ENCODE data around the gene POFUT1.
A peak's percentile ranks its signal among the peaks of the same experiment; 100 is the strongest.

Gene POFUT1

DNA sequence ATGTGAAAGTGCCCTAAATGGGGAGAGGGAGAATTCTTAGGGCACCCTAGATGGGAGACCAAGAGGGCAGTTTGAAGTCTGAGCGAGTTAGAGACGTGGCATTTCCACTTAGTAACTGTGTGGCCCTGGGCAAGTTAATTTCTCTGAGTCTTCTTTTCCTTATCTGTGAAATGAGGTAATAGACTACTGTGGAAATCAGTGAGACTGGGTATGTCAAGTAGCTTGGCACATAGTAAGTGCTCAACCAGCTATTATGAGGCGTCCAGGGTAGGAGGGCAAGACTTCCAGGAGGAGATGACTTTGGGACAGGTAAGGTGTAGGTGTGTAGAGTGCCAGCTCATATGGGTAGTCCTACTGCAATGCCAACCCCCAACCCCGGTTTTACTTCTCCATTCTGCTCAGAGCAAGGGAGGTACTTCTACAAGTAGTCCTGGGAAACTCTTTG lies 70.5 kb downstream of the POFUT1 start:
- DNase-seq (ENCODE audit: low read depth), result peak; percentile 16

DNA sequence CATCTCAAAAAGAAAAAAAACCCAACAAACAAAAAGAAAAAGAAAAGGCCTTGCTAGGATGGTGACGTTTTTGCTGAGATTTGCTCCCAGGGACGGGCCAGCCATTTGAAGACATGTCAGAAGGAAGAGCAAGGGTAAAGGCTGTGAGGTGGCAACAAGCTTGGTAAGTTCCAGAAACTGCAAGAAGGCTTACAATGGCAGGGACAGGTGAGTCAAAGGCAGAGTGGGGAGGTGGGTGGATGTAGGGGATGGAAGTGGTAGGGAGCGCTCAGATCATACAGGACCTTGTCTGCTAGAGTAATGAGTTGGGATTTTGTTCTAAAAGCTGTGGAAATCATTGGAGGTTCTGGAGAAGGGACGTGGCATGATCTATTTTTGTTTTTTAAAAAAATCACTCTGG lies 74.0 kb downstream of the POFUT1 start:
- no peak for DNase-seq (ENCODE audit: low read depth)

GRCh38 chr20:32282461-32282860 lies 74.8 kb downstream of the POFUT1 start:
- no peak for DNase-seq (ENCODE audit: low read depth)

DNA sequence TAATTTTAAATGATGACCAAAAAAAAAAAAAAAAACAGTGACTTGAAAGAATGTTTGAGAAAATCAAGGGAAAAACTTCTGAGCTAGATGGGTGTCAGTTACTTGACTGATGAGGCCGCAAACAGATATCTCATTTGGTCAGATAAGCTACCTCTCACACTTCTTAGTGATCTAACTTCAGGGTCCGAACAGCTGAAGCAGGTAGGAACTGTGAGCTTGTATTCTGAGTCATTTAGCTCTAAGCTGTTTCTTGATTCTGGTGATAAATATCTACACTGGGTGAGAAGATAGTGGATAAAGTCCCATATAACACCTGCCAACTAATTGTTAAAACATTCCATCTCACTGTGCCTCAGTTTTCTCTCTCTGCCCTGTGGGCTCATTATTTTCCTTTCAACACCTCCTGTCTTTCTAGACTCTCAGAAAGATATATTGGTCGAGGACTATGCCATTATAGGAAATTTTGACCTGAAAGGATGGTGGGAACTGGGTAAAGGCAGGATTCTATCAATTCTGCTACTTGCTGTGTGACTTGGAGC lies 77.5 kb downstream of the POFUT1 start:
- no peak for DNase-seq (ENCODE audit: low read depth)

GRCh38 chr20:32285621-32286371 lies 78.1 kb downstream of the POFUT1 start:
- DNase-seq (ENCODE audit: low read depth), result peak; percentile 58

- DNase-seq (ENCODE audit: low read depth), result no peak
These were observed 79.6 kb downstream of the POFUT1 start for GRCh38 chr20:32287231-32287638.

All from EH (cell line).